PC-3 (cell line): ENCODE data around the gene EN1. TPM values are rescaled to one million over a fixed set of nuclear protein-coding genes. Genes with fewer than 3 reads are reported as not detected.

Experiments used
- ATAC-seq: fragments of 200-7000 bp; cut with Tn5 transposase; 2 replicates; pipeline ENCODE4 v1.9.1; 2020; ENCODE audit warnings: mild to moderate bottlenecking, moderate library complexity
- Bru-seq: library from RNA; stranded (reverse); fragments of 400-500 nt; gene quantifications from one replicate; lab custom pipeline; 2021; lab: Mats Ljungman, UMichigan
- BruChase-seq, 2 experiments: library from RNA; stranded (reverse); fragments of 400-500 nt; gene quantifications; one replicate each; lab custom pipeline; 2021; lab: Mats Ljungman, UMichigan
- BruUV-seq: library from RNA; stranded (reverse); fragments of 400-500 nt; replicated peaks from 2 replicates; lab custom pipeline; 2021; lab: Mats Ljungman, UMichigan
- CTCF ChIA-PET: fragments of 300-600 bp; sonication (Branson Sonifier 250); formaldehyde crosslinking; loops from one replicate; lab custom pipeline; 2022; ENCODE audit warnings: antibody characterized with exemption; lab: Charles Lee
- POLR2A ChIA-PET: fragments of 300-600 bp; sonication (Branson Sonifier 250); formaldehyde crosslinking; loops from one replicate; lab custom pipeline; 2022; ENCODE audit warnings: antibody characterized with exemption; ENCODE audit not compliant: unreplicated experiment; lab: Charles Lee
- DNase-seq: peaks from one replicate; pipeline ENCODE4 v3.0.0-alpha.2; 2015
- H2AFZ ChIP-seq: fragments of 300-600 bp; sonication (generic); 2 replicates; pipeline ENCODE4 v1.6.0; 2016; ENCODE audit warnings: antibody characterized with exemption, low read length
- H3F3A ChIP-seq: fragments of 300-600 bp; sonication (generic); one replicate; pipeline ENCODE4 v1.6.0; 2017; ENCODE audit warnings: antibody characterized with exemption, low read length, control low read depth, mild to moderate bottlenecking; ENCODE audit not compliant: unreplicated experiment
- H3K27ac ChIP-seq: fragments of 300-600 bp; sonication (generic); 2 replicates; pipeline ENCODE4 v1.5.1; 2016; ENCODE audit warnings: mild to moderate bottlenecking, low read length
- H3K27me3 ChIP-seq: fragments of 300-600 bp; sonication (generic); 2 replicates; pipeline ENCODE4 v1.6.1; 2016; ENCODE audit warnings: low read length, mixed read lengths
- H3K36me3 ChIP-seq: fragments of 300-600 bp; sonication (generic); 2 replicates; pipeline ENCODE4 v1.6.1; 2016; ENCODE audit warnings: low read depth, mixed run types, low read length, mixed read lengths
- H3K4me1 ChIP-seq: fragments of 300-600 bp; sonication (generic); 2 replicates; pipeline ENCODE4 v1.5.1; 2016; ENCODE audit warnings: low read length; ENCODE audit not compliant: insufficient read depth
- H3K4me2 ChIP-seq: fragments of 300-600 bp; sonication (generic); 2 replicates; pipeline ENCODE4 v1.6.0; 2016; ENCODE audit warnings: low read length
- H3K4me3 ChIP-seq: fragments of 300-600 bp; sonication (generic); 2 replicates; pipeline ENCODE4 v1.5.1; 2016; ENCODE audit warnings: mild to moderate bottlenecking, low read length, mixed read lengths
- H3K79me2 ChIP-seq: fragments of 300-600 bp; sonication (generic); 2 replicates; pipeline ENCODE4 v1.6.1; 2017; ENCODE audit warnings: low read length, mixed read lengths
- H3K9ac ChIP-seq: fragments of 300-600 bp; sonication (generic); 2 replicates; pipeline ENCODE4 v1.6.0; 2016; ENCODE audit warnings: mild to moderate bottlenecking, low read length
- H3K9me2 ChIP-seq: fragments of 300-600 bp; sonication (generic); replicated peaks from 2 replicates; pipeline ENCODE4 v1.6.1; 2016; ENCODE audit warnings: mixed run types, low read length, mixed read lengths
- H3K9me3 ChIP-seq: fragments of 300-600 bp; sonication (generic); 2 replicates; pipeline ENCODE4 v1.6.1; 2016; ENCODE audit warnings: low read length, mixed read lengths
- H4K20me1 ChIP-seq: fragments of 300-600 bp; sonication (generic); 2 replicates; pipeline ENCODE4 v1.6.1; 2016; ENCODE audit warnings: low read length, mixed read lengths
- CTCF ChIP-seq: fragments of 300-600 bp; sonication (generic); conservative IDR thresholded peaks from 2 replicates; pipeline ENCODE4 v1.5.1; 2017; ENCODE audit warnings: antibody characterized with exemption, low read depth, mild to moderate bottlenecking, low read length
- EZH2 ChIP-seq: fragments of 300-600 bp; sonication (generic); IDR thresholded peaks from one replicate; pipeline ENCODE4 v1.6.1; 2017; ENCODE audit warnings: antibody characterized with exemption, mild to moderate bottlenecking, low read length; ENCODE audit not compliant: unreplicated experiment
- EZH2phosphoT487 ChIP-seq: fragments of 300-600 bp; sonication (generic); IDR thresholded peaks from 2 replicates; pipeline ENCODE4 v1.6.1; 2018; ENCODE audit warnings: mild to moderate bottlenecking, antibody characterized with exemption, low read length, borderline replicate concordance
- intact Hi-C: fragments of 100-400 bp; cut with micrococcal nuclease; formaldehyde crosslinking; loops from 2 replicates; pipeline ENCODE4 v1.9.0; 2023
- long read RNA-seq: library from polyadenylated mRNA; unstranded; transcript quantifications from one replicate; pipeline ENCODE4 v2.0.0, GENCODE V29; 2021; ENCODE audit not compliant: unreplicated experiment
- total RNA-seq: library from RNA; depleted of rRNA; stranded (reverse); fragments of >200 nt; gene quantifications from 2 replicates; pipeline ENCODE4 v1.2.3, GENCODE V29; 2014; rRNA removed

Gene EN1
- total RNA-seq: 2.3 and 3.2 TPM in 2 replicates
- percentile 41 among the genes with signal in this experiment for Bru-seq, nascent RNA
- BruChase-seq, experiment 1, labeled RNA remaining after a 6-hour chase: percentile 30 among the genes with signal in this experiment
- BruChase-seq, experiment 2, labeled RNA remaining after a 2-hour chase: percentile 44 among the genes with signal in this experiment
- long read RNA-seq, transcript EN1-201 (2 exons, 2,457 nt): major isoform, 17 of 19 reads
- long read RNA-seq, partial matches to known transcripts: 0 of 19 reads
- long read RNA-seq, other reads (novel, unspliced or antisense): 2 of 19 reads

- Histone ChIP-seq H3K4me2 (peak within 1 kb of the TSS; percentile 87), H3K9ac (peak within 1 kb of the TSS; percentile 36), H3K27ac (no peak within 1 kb of the TSS), H3F3A (no peaks in the 10 kb centered on the region), H3K27me3 (peaks cover 14% of the 10 kb centered on the region; the same call in 1 of the 2 replicates), H3K9me3 (no peaks in the 10 kb centered on the region), H2AFZ (peak within 1 kb of the TSS; percentile 58), H3K9me2 (no peaks in the 10 kb centered on the region), H3K4me1 (no peaks in the 10 kb centered on the region), H3K79me2 (0 out of 2 replicates have a peak, but pooled peaks cover 7% of the 10 kb centered on the region), H4K20me1 (no peaks in the 10 kb centered on the region), H3K4me3 (peak within 1 kb of the TSS; percentile 66), H3K36me3 (no peaks in the 10 kb centered on the region)
- ATAC-seq (peak; percentile 59), DNase-seq (peak; percentile 30)
- ChIA-PET POLR2A (no interaction called here), CTCF (interaction anchor here (1.0 kb wide), 1 partner anchor 8 kb away, joined by 3 read pairs; no protein-coding TSS in a partner anchor)
- TF ChIP-seq CTCF (no peak), EZH2phosphoT487 (no peak), EZH2 (no peak)
- intact Hi-C loops: loop anchor here (5.0 kb wide), 1 partner anchor 125 kb away; no protein-coding TSS in a partner anchor
- BruUV-seq: TSS peak; percentile 42
Measured at GRCh38 chr2:118846953-118847761, at the start of gene EN1. Gene EN1, minus strand, starts transcription at chr2:118847648. Its CDS starts 481 bp downstream, at chr2:118847167.

GRCh38 chr2:118893100-118893499 lies 45.7 kb upstream of the EN1 start:
- TF ChIP-seq CTCF (no peak), EZH2phosphoT487 (no peak), EZH2 (no peak)
- H3K9me3 ChIP-seq: peaks cover 10% of the 10 kb centered on the region; the same call in 1 of the 2 replicates
- no peak overlapping the region for H2AFZ ChIP-seq
- H3K27me3 ChIP-seq: peaks cover 6% of the 10 kb centered on the region; the same call in 1 of the 2 replicates
- ATAC-seq (no peak), DNase-seq (no peak)
- no peaks in the 10 kb centered on the region for H4K20me1 ChIP-seq
- H3K9me2 ChIP-seq: no peaks in the 10 kb centered on the region
- no peak overlapping the region for H3K4me3 ChIP-seq
- H3K4me2 ChIP-seq: no peak overlapping the region
- H3K36me3 ChIP-seq: no peaks in the 10 kb centered on the region
- H3K9ac ChIP-seq: no peak overlapping the region
- POLR2A ChIA-PET: no interaction called here
- intact Hi-C loops: no loop called here
- no peaks in the 10 kb centered on the region for H3F3A ChIP-seq
- H3K27ac ChIP-seq: no peak overlapping the region
- H3K79me2 ChIP-seq: no peaks in the 10 kb centered on the region
- H3K4me1 ChIP-seq: no peaks in the 10 kb centered on the region
- CTCF ChIA-PET: no interaction called here
- no TSS peak for BruUV-seq
